Ascending aorta (tissue), 2 donors: ENCODE measurements around the gene GARIN5A. TPM values are rescaled to one million over a fixed set of nuclear protein-coding genes. Genes with fewer than 3 reads are reported as not detected.
"Not testable (repeated sequence)": the region's sequence is repeated elsewhere in the genome, so short reads cannot be mapped to it uniquely, and the experiment has no call there.

Experiments
- DNase-seq, 2 donors: peaks; one replicate each; pipeline ENCODE4 v3.0.0-alpha.2; 2019; ENCODE audit warnings: low spot score in 2 of 2
- H3K27ac ChIP-seq, 2 donors: fragments of 200-600 bp; sonication (generic); one replicate each; pipeline ENCODE4 v1.5.1; 2016 to 2017; ENCODE audit warnings: mild to moderate bottlenecking in 1 of 2
- H3K27me3 ChIP-seq: fragments of 200-600 bp; sonication (generic); one replicate; pipeline ENCODE4 v1.5.1; 2017
- H3K36me3 ChIP-seq, 2 donors: fragments of 200-600 bp; sonication (generic); one replicate each; pipeline ENCODE4 v1.5.1; 2016
- H3K4me1 ChIP-seq, 2 donors: fragments of 200-600 bp; sonication (generic); one replicate each; pipeline ENCODE4 v1.5.1; 2016 to 2017; ENCODE audit warnings: mild to moderate bottlenecking in 1 of 2
- H3K4me3 ChIP-seq, 2 donors: fragments of 200-600 bp; sonication (generic); one replicate each; pipeline ENCODE4 v1.5.1; 2016 to 2017; ENCODE audit warnings: mild to moderate bottlenecking in 1 of 2
- H3K9me3 ChIP-seq, 2 donors: fragments of 200-600 bp; sonication (generic); one replicate each; pipeline ENCODE4 v1.5.1; 2016
- CTCF ChIP-seq, 3 experiments: fragments of 200-600 bp in 2 of 3; fragments of 450-650 bp in 1 of 3; sonication (generic) in 2 of 3; IDR thresholded peaks; one replicate each; pipeline ENCODE4 v1.5.1; 2016 to 2019; ENCODE audit warnings: antibody characterized with exemption in 3 of 3, mild to moderate bottlenecking in 1 of 3, moderate library complexity in 1 of 3
- intact Hi-C: fragments of 100-400 bp; cut with DNase I; formaldehyde crosslinking; loops from one replicate; pipeline ENCODE4 v1.15.1; 2023
- total RNA-seq: library from RNA; depleted of rRNA; stranded (reverse); fragments of >200 nt; gene quantifications from one replicate; pipeline ENCODE4 v1.1.0, GENCODE V29; 2016

GARIN5A gene
- total RNA-seq, 1 donor from 2014 or later, result not detected

- Histone ChIP-seq H3K27me3 (no peaks in the 10 kb centered on the region), H3K36me3 (no peaks in the 10 kb centered on the region), H3K4me3 (no peak overlapping the region), H3K4me1 (no peaks in the 10 kb centered on the region), H3K27ac (no peak overlapping the region), H3K9me3 (peaks cover 0 to 5% of the 10 kb centered on the region in 2 donors)
- no peak for DNase-seq
- intact Hi-C loops, result no loop called here
- no peak for TF ChIP-seq CTCF (IDR thresholded peaks at IDR 0.05)
These were observed 26.1 kb downstream of the GARIN5A start for GRCh38 chr19:50450369-50451222.

- H3K36me3 ChIP-seq, result no peaks in the 10 kb centered on the region
- no peaks in the 10 kb centered on the region for H3K27me3 ChIP-seq
- DNase-seq, result no peak
- H3K4me3 ChIP-seq, result no peak overlapping the region
- intact Hi-C loops, result no loop called here
- H3K27ac ChIP-seq, result no peak overlapping the region
- peaks cover 0 to 5% of the 10 kb centered on the region in 2 donors for H3K9me3 ChIP-seq
- no peaks in the 10 kb centered on the region for H3K4me1 ChIP-seq
- TF ChIP-seq CTCF (IDR thresholded peaks at IDR 0.05), result no peak
These were observed 27.3 kb downstream of the GARIN5A start for GRCh38 chr19:50449236-50449899.

- Histone ChIP-seq H3K27ac (no peak overlapping the region), H3K36me3 (no peaks in the 10 kb centered on the region), H3K9me3 (peaks cover 0 to 5% of the 10 kb centered on the region in 2 donors), H3K27me3 (no peaks in the 10 kb centered on the region), H3K4me1 (no peaks in the 10 kb centered on the region), H3K4me3 (no peak overlapping the region)
- no peak for TF ChIP-seq CTCF (IDR thresholded peaks at IDR 0.05)
- no peak for DNase-seq
- intact Hi-C loops, result no loop called here
These were observed 28.9 kb downstream of the GARIN5A start for GRCh38 chr19:50447750-50448149.

- no peak overlapping the region for H3K4me3 ChIP-seq
- DNase-seq, result no peak
- intact Hi-C loops, result no loop called here
- no peaks in the 10 kb centered on the region for H3K4me1 ChIP-seq
- no peaks in the 10 kb centered on the region for H3K27me3 ChIP-seq
- no peak overlapping the region for H3K27ac ChIP-seq
- TF ChIP-seq CTCF (IDR thresholded peaks at IDR 0.05), result no peak
- no peaks in the 10 kb centered on the region for H3K36me3 ChIP-seq
- peaks cover 0 to 5% of the 10 kb centered on the region in 2 donors for H3K9me3 ChIP-seq
These were observed 29.6 kb downstream of the GARIN5A start for GRCh38 chr19:50447053-50447452.

GRCh38 chr19:50444059-50444458 lies 32.6 kb downstream of the GARIN5A start:
- intact Hi-C loops, result no loop called here
- no peaks in the 10 kb centered on the region for H3K36me3 ChIP-seq
- H3K4me1 ChIP-seq, result no peaks in the 10 kb centered on the region
- DNase-seq, result no peak
- no peak overlapping the region for H3K27ac ChIP-seq
- H3K4me3 ChIP-seq, result no peak overlapping the region
- no peak for TF ChIP-seq CTCF (IDR thresholded peaks at IDR 0.05)
- H3K9me3 ChIP-seq, result peaks cover 0 to 5% of the 10 kb centered on the region in 2 donors
- no peaks in the 10 kb centered on the region for H3K27me3 ChIP-seq

GRCh38 chr19:50439130-50439529 lies 37.5 kb downstream of the GARIN5A start:
- intact Hi-C loops, H3K4me1 ChIP-seq, H3K36me3 ChIP-seq, H3K9me3 ChIP-seq, H3K27me3 ChIP-seq, DNase-seq, H3K27ac ChIP-seq, H3K4me3 ChIP-seq: not testable (repeated sequence)
